Mucosa of stomach (tissue), 1 donor: ENCODE results near the gene CDH4.

Experiments used
- H3K27me3 ChIP-seq: one replicate; pipeline ENCODE4 v1.7.0; 2013; ENCODE audit warnings: mild to moderate bottlenecking, low read length; ENCODE audit not compliant: control insufficient read depth, insufficient read depth
- H3K36me3 ChIP-seq: one replicate; pipeline ENCODE4 v1.7.0; 2013; ENCODE audit warnings: low read length; ENCODE audit not compliant: control insufficient read depth, insufficient read depth
- H3K4me1 ChIP-seq: one replicate; pipeline ENCODE4 v1.7.0; 2013; ENCODE audit warnings: mild to moderate bottlenecking, low read length; ENCODE audit not compliant: control insufficient read depth, insufficient read depth
- H3K4me3 ChIP-seq: one replicate; pipeline ENCODE4 v1.7.0; 2013; ENCODE audit warnings: low read length
- H3K9ac ChIP-seq: one replicate; pipeline ENCODE4 v1.7.0; 2013; ENCODE audit warnings: mild to moderate bottlenecking, low read length, moderate library complexity
- H3K9me3 ChIP-seq: one replicate; pipeline ENCODE4 v1.7.0; 2013; ENCODE audit warnings: mild to moderate bottlenecking, low read length, moderate library complexity; ENCODE audit not compliant: control insufficient read depth
- donor health status: Pancreatic carcinoma.

The CDH4 gene

DNA sequence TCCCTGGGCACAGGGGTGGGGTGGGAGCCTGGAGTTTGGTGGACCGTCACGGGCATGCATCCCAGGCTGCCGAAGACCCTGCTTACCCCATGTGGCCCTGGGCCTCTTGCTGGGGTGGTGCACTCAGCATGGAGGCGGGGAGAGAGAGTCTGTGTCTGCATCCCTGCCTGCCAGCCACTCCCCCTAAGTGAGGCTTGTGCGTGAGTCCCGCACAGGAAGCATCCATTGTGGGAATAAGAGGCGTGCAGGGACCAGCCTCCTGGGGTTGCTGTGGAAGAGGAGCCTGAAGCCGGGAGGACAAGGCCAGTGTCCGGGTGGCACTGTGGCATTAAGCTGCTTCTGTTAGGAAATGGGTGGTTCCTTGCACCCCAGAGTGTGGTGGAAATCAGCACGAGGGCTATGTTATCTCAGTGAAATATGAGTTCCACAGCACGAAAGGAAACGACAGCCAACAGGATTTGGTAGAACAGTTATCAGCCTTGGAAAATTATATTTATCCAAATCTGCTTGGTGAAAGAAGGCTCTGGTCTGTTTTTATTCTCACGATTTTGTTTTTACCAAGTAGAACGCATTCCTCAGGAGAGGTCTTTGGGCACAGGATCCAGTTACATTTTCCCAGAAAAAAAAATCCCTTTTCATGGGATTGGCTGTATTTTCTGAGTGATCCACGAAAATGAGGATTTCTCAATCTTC is 35.7 kb downstream of the CDH4 start:
- H3K9me3 ChIP-seq: no peaks in the 10 kb centered on the region
- H3K36me3 ChIP-seq: no peaks in the 10 kb centered on the region
- H3K27me3 ChIP-seq: no peaks in the 10 kb centered on the region
- H3K4me1 ChIP-seq: no peaks in the 10 kb centered on the region
- H3K9ac ChIP-seq: no peak overlapping the region
- H3K4me3 ChIP-seq: no peak overlapping the region

DNA sequence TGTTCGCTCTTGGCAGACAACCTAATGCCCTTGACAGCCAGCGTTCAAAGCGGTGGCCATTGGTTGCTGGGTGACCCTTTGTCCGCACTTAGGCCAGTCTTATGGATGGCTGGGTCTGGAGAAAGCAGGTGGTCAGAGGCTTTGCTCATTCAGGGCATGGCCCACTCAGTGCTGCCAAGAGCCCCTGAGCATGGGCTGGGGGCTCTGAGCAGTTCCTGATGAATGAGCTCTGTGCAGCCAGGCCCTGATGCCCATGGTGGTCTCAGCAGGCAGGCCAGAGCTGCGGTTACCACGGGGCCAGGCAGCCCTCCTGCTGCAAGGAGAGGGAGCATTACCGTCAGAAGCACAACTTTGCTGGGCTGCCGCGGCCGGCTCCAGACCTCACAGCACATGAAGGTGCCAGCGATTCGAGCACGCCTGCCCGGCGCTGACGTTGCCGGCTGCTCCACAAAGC is 36.3 kb downstream of the CDH4 start:
- no peak overlapping the region for H3K4me3 ChIP-seq
- H3K9me3 ChIP-seq: no peaks in the 10 kb centered on the region
- no peaks in the 10 kb centered on the region for H3K27me3 ChIP-seq
- no peak overlapping the region for H3K9ac ChIP-seq
- no peaks in the 10 kb centered on the region for H3K4me1 ChIP-seq
- no peaks in the 10 kb centered on the region for H3K36me3 ChIP-seq

DNA sequence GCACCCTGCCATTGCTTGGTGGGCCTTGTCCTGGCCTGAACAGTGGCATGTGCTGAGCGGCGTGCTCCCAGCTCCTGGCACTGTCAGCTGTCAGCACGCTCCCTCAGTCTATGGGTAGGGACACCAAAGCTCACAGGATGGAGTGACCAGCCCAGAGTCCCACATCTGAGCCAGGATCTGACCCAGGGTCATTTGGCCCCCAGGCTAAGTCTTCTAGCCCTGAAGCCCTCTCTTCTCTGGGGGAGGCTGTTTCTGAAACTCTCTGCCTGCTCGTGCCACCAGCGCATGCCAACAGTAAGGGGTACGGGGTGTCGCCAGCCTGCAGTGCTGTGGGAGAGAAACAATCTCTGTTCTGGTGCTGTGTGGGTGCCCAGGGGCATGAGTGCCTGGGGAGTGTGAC is 37.1 kb downstream of the CDH4 start:
- Histone ChIP-seq H3K4me3 (no peak overlapping the region), H3K9me3 (no peaks in the 10 kb centered on the region), H3K36me3 (no peaks in the 10 kb centered on the region), H3K4me1 (no peaks in the 10 kb centered on the region), H3K27me3 (no peaks in the 10 kb centered on the region), H3K9ac (no peak overlapping the region)

DNA sequence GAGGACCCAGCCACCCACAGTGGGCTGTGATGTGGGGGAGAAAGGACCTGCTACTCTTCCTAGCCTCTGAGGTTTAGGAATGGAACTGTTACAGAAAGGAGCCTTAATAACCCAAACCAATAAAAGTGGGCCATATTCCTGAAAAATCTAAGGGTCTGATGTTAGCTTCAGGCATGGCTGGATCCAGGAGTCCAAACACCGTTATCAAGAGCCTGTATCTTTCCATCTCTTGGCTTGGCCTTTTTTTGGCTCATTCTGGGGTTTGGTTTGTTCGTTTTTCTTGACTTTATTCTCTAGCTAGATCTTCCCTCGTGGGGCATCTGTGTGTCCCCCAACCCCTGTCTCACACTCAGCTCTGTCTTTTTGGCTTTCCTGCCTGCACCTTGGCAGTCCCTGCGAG is 38.7 kb downstream of the CDH4 start:
- Histone ChIP-seq H3K27me3 (no peaks in the 10 kb centered on the region), H3K9ac (no peak overlapping the region), H3K9me3 (no peaks in the 10 kb centered on the region), H3K4me1 (no peaks in the 10 kb centered on the region), H3K36me3 (no peaks in the 10 kb centered on the region), H3K4me3 (no peak overlapping the region)

DNA sequence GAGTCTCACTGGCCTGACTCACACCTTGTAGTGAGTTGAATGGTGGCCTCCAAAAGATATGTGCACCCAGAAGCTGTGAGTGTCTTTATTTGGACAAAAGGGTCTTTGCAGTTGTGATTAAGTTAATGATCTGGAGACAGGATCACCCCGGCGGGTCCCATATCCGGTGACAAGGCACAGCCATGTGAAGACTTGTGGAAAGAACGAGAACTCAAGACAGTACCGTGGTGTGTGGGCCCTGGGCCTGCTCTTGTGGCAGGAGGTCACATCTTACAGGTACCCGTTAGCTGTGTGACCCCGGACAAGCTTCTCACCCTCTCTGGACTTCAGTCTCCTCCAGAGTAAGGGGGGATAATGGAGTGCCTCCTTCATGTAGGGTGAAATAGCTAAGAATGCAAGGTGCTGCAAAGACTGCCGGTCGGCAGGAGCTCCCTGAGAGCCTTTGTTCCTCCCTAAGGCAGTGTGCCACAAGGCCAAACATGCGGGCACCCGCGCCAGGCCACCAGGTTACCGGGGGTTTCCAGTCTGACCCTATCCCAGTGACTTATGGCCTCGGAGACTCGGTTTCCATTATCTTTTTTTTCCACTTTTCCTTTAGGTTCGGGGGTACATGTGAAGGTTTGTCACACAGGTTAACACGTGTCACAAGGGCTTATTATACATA is 39.2 kb downstream of the CDH4 start:
- Histone ChIP-seq H3K36me3 (no peaks in the 10 kb centered on the region), H3K4me1 (no peaks in the 10 kb centered on the region), H3K4me3 (no peak overlapping the region), H3K9me3 (no peaks in the 10 kb centered on the region), H3K9ac (no peak overlapping the region), H3K27me3 (no peaks in the 10 kb centered on the region)

DNA sequence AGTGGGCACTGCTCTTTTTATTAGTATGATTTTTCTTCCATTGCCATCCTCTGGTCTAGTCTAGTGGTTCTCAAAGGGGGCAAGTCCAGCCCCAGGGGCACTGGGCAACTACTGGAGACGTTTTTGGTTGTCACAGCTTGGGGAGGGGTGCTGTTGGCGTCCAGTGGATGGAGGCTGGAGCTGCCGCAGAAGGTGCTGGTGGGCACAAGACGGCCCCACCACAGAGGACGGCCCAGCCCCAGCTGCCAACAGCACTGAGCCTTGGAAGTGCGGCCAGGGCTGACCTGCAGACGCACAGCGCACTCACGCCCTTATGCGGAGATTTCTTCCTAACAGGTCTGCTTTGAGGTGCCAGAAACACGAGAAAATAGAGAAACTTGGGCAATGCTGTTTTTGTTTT is 40.3 kb downstream of the CDH4 start:
- H3K36me3 ChIP-seq: no peaks in the 10 kb centered on the region
- H3K9ac ChIP-seq: no peak overlapping the region
- H3K9me3 ChIP-seq: no peaks in the 10 kb centered on the region
- no peaks in the 10 kb centered on the region for H3K4me1 ChIP-seq
- no peaks in the 10 kb centered on the region for H3K27me3 ChIP-seq
- no peak overlapping the region for H3K4me3 ChIP-seq

DNA sequence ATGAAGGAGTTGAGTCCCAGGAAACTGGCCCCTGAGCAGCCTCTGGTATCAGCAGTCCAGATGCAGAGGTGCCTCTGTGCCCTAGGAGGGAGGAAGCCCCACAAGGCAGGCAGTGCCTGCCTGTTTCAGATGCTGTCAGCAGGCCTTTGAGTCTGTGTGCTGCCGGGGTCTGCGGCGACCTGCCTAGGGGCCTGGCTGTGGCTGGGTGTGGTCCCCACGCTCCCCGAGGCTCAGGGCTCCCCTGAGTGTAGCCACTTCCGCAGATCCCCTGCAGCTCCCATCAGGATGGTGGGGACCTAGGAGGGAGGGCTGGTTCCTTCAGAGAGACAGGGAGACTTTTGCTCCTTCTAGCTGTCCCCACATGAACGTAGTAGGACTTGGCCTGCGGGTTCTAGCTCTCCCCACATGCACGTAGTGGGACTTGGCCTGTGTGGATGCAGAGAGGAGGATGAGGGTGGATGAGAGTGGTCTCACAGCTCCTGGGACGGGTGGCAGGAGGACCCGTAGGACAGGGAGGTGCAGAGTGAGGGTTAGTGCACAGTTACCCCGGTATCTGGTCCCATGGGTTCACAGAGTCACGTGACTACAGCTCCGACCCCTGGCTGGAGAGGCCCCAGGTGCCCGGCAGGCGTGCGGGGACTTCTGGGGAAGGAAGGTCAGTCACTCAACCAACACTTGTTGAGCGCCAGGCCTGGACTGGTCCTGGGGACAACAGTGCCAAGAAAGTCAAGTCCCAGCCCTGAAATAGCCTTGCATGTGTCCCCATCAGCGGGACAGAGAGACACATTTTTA is 41.0 kb downstream of the CDH4 start:
- H3K9ac ChIP-seq: no peak overlapping the region
- H3K36me3 ChIP-seq: no peaks in the 10 kb centered on the region
- no peaks in the 10 kb centered on the region for H3K27me3 ChIP-seq
- H3K9me3 ChIP-seq: no peaks in the 10 kb centered on the region
- H3K4me3 ChIP-seq: no peak overlapping the region
- H3K4me1 ChIP-seq: no peaks in the 10 kb centered on the region

DNA sequence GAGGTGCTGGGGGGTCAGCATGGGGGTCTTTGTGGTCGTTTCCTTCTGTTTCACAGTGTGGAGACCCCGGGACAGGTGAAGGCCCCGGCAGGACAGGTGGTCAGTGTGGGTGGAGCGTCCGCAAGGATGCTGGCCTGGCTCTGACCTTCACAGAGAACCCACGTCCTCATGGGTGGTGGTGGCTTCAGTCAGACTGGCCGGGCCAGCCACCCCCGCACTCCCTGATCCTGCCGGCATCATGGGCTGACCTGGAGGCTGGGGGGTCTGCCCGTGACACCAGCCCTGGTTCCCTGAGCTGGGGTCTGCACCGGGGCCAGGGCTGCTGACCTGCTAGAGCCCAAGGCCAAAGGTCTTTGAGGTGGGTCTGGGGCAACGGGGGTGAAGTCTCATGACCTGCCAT is 41.9 kb downstream of the CDH4 start:
- Histone ChIP-seq H3K4me3 (no peak overlapping the region), H3K36me3 (no peaks in the 10 kb centered on the region), H3K9me3 (no peaks in the 10 kb centered on the region), H3K27me3 (no peaks in the 10 kb centered on the region), H3K9ac (no peak overlapping the region), H3K4me1 (no peaks in the 10 kb centered on the region)

DNA sequence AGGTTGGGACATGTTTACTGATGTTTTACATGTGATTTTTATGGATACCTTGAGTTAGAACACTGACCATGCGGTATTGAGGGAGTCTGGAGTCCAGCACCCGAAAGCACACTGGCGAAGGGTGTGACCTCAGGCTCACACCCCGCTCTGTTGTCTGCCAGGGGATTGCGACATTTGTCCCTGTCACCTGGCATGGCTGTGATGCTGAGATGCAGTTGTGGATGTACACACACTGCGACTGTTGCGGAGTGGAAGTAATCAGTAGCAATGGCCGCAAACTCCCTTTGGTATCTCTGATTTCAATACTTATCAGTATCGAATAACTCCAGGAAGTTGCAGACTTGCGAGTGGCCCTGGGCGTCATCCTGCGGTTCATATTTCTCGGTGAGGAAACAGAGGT is 43.2 kb downstream of the CDH4 start:
- Histone ChIP-seq H3K4me1 (no peaks in the 10 kb centered on the region), H3K9me3 (no peaks in the 10 kb centered on the region), H3K4me3 (no peak overlapping the region), H3K9ac (no peak overlapping the region), H3K27me3 (no peaks in the 10 kb centered on the region), H3K36me3 (no peaks in the 10 kb centered on the region)

DNA sequence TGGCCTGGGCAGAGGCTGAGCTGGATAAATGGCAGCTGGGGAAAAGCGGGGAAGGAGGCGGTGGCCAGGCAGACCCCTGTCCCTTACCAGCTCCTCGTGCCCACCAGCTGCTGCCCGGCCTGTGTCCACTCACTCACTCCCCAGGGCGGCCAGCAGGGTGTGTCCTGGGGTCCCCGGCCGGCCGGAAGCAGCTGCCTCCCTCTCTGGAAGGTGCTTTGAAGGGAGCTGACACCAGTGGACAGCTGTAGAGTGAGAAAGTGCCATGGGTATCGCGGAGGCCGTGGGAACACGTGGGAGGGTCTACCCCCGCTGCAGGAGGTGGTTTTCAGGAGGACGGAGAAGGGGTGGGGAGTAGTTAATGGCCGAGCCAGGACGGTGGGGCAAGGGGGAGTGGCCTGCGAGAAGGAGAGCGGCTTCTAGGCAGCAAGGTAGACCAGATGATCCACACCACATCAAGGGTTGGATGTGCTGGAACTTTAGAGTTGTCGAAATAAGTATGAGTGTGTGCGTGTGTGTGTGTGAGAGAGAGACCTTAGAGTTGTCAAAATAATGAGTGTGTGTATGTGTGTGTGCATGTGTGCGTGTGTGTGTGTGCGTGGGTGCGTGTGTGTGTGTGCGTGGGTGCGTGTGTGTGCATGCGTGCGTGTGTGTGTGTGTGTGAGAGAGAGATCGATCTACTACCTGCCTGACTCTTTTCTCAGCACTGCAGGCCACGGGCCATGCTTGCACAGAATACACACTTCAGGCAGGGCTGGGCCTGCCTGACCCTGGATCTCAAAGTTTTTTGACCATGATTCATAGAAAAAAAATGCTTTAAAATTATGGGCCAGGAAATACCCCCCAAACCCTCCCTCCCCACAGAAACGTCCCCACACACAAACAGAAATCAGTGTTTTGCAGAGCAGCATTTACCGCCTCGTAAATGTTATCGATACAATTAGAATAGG is 43.9 kb downstream of the CDH4 start:
- H3K27me3 ChIP-seq: no peaks in the 10 kb centered on the region
- no peak overlapping the region for H3K9ac ChIP-seq
- H3K4me1 ChIP-seq: no peaks in the 10 kb centered on the region
- no peak overlapping the region for H3K4me3 ChIP-seq
- H3K36me3 ChIP-seq: no peaks in the 10 kb centered on the region
- H3K9me3 ChIP-seq: no peaks in the 10 kb centered on the region

DNA sequence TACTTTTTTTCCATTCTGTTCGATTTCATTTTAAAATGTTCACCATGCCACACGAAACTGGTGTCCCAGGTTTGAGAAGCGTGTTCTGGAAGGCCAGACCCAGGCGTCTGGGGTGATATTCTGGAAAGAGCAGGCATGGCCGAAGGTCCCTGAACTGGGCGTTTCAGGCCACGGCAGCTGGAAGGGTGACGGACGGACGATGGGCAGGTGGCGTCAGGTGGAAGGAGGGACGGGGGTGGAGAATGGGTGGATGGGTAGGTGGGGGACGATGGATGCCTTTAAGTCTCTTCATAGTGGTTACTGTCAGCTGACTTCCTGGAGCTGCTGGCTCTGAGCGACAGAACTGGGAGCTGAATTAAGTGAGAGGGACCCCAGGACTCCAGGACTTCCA is 44.6 kb downstream of the CDH4 start:
- no peaks in the 10 kb centered on the region for H3K27me3 ChIP-seq
- no peaks in the 10 kb centered on the region for H3K9me3 ChIP-seq
- no peak overlapping the region for H3K9ac ChIP-seq
- no peak overlapping the region for H3K4me3 ChIP-seq
- H3K4me1 ChIP-seq: no peaks in the 10 kb centered on the region
- H3K36me3 ChIP-seq: no peaks in the 10 kb centered on the region
